Measurements from ENCODE around the gene KCNQ1.

The KCNQ1 gene

DNA sequence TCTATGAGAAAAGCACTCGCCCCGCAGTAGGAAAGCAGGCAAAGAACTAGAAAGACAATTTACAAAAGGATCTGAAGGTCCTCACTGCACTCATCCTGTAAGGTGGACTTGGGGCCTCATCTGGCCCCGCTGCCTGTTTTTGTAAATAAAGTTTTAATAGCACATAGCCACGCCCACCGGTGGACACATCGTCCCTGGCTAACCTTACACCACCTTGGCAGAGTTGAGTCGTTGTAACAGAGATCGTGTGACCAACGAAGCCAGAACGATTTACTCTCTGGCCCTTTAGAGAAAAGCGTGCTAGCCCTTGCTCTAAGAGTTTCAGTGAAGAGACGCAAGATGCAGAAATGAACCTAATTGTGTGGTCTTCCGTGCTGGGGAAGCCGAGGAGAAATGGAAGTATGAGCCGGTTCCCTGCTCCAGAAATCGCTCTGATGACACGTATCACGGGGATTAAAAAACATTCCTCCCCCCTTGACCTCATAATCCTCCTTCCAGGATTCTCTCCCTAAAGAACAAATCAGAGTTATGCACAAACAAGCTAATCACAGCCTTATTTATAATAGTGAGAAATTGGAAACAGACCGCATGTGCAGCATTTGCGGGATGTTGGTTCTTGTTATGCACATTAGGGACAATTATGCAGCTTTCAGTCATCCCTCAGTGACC lies 360.7 kb downstream of the KCNQ1 start:
- no peak for DNase-seq

DNA sequence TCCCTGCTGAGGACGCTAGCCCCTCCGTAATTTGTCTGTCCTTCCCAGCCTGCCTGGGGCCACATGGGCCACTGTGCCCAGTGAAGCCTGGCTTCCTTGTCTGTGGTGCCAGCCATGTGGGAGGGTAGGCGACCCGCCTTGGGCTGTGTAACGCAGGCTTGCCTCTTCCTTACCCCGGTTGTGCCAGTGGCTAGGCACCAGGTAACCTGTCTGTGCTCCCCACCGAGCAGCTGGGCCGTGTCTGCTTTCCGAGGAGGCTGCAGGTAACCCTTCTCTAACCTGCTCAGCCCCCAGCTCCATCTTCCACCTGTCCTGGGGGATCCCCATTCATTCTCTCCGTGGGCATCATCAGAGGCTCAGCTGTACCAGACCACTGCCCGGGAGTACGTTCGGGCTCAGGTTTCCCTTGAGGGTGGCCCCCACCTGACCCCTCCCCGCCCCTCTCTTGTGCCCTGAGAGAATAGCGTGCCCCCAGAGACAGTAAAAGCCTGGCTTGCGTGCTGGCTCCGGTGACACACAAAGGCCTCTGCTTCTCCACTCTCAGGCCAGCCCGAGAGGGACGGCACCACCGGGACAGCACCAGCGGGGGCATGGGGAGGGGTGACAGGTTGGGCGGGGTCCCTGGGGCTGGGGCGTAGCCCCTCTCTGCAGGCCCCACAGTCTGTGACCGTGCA lies 361.7 kb downstream of the KCNQ1 start:
- no peak for DNase-seq

DNA sequence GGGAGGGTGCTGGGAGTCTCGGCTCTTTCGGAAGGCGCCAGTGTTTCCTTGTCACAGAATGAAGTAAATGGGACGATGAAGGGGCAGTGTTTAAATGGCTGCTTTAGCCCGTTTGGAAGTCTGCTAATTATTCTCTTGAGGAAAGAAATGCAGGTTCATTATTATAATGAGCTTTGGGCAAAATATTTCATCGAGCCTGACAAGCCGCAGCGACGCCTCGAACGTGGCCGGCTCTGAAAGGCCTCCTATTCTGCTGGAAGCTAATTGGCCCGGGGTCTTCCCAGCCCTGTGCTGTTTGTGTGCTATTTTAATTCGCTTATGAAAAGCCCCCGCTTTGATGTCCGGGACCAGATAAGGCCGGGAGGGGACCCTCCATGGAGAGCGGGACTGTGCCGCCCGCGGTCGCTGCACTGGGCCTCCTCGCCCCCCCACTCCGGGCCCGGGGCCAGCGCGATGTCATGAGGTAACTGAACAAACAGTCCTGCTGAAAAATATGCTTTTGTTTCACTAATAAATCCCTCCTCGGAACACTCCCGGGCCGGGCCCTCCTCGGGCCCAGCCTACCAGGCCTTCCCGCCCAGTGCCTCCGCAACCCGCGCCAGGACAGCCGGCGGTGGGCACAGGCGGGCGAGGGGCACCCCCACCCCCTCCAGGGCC lies 362.3 kb downstream of the KCNQ1 start:
- no peak for DNase-seq

DNA sequence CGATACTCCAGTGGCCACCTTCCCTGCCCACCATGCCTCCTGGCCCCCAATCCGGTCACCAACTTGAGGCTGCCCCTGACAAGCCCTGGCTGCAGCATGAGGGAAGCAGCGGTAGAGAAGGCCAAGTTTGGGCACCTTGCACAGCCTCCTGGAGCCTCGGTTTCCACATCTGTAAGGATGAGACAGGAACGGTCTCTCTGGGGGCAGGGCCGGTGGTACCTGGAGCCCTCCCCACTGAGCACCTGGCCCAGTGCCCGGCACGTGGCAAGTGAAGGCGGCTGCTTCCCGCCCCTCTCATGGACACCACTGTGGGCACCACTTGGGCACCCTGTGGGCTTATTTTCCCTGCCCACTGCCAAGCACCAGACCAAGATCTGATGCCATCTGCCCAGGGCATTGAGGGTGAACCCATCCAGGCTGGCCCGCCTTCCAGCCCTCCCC lies 363.0 kb downstream of the KCNQ1 start:
- DNase-seq: no peak

DNA sequence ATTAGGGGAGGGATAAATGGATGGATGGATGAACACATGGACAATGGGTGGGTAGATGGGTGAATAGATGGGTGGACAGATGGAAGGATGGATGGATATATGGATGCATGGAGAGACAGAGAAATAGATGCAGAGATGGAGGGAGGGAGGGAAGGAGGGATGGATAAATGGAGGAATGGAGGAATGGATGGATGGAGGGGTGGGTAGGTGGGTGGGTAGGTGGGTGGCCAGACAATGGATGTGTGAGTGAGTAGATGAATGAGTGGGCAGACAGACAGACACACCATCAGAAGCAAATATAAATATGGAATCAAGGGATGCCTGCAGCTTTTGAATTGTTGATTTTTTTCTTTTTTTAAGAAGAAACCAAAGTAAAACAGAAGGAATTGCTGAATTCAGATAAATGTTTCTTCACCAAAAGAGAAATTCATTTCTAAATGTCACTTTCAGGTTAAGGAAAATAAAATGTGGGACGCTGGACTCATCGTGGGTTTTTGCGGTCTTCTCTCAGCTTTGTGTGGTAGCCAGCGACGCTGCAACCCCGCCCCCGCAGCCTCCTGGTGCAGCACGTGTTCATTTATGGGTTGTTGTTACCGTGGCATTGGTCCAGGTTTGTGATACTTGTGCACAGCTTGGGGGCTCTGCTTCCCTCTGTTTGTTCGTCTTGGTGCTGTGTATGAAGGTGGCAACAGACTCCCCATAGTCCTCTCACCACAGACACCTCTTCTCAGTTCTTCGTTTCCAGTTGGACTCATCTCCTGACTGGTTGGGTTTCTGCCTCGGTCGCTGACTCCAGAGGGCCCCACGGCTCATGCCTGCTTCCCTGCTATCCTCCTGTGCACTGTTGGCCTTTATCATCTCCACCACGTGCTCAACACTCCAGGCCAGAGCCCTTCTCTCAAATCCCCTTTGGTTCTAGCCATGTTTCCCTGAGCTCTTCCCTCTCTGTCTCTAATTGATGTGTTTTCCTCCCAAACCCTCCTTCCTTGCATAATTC lies 364.3 kb downstream of the KCNQ1 start:
- DNase-seq: no peak

DNA sequence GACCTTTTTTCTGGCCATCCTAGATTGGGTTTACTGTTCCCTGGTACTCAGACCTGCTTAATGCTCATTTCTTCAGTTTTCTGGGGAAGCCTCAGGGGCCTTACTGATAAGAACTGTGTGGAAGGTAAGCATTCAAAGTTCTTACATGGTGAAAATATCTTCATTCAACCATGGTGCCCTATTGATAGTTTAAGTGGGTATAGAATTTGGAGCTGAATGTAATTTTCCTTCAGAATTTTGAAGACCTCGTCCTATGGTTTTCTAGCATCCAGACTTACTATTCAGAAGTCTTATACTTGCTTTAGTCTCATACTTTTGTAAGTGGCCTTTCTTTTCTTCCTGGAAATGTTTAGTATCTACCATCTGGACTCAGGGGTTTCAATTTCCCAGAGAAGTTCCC lies 365.0 kb downstream of the KCNQ1 start:
- DNase-seq: no peak

DNA sequence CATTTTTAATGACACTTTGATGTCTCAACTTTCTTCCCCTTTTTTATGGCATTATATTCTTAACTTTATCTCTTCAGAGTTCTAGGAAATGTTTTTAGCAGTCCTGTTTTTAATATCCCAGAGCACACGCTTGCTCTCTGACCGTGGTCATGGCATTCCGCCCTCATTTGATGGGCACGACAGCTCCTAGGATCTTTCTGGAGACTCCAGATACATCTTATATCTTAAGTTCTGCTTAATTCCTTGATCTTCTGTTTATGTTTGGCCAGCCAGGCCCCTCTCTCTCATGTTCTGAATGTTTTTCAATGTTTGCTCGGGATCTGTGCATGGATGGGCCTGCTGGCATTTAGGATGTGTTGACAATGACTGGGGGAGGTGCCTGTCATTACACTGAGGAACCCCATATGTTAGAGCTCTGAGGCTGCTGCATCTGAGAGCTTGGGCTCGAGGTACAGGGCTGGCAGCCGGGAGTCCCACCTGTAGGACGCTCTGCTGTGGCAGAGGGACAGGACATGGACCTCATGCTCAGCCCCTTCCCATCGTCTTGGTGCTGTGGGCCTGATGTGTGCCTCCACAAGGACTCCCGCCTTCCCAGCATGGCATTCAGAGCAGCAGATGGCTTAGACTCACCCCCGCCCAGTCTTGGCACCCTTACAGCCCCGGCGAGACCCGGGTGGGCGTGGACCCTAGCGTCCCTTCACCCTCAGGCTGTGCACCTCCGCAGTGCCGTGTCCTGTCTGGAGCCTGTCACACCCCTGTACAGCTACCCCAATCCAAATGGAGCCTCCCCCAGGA lies 365.8 kb downstream of the KCNQ1 start:
- no peak for DNase-seq

DNA sequence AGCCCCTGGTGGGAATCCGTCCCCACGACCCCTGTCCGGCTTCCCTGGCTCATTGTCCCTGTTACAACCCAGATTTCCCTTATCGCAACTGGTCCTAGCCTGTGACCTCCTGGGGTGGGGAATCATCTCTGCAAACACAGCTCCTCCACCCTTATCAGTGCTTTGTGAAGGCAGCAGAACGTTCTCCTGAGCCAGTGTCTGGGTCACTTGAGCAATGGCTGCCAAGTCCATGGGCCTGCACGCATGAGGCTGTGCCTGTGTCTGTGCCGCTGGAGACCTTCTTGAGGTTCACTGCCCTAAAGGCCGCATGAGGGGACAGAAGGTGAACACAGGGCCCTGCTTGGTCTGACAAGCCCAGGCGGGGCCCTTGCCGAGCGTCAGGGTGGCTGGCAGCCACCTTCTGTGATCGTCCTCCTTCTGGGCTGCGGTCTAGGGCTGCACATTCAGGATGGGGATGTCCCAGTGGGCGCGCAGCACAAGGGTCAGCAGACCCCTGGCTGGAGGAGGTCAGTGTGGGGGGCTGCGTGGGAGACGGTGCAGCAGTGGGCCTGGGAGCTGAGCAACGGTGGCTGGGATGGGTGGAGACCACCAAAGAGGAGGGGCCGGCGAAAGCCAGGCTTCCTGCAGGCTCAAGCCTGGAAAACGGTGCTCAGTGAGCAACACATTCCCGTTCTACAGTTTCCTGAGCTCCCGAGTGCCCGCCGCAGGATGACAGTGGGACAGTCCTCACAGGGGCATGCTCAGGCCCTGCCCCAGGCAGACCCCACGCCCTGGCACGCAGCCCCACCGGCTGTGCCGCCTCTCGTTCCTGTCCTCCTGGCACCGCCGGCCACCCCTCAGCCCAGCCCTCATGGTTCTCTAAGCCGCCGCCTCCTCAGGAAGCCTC lies 366.6 kb downstream of the KCNQ1 start:
- DNase-seq: no peak

DNA sequence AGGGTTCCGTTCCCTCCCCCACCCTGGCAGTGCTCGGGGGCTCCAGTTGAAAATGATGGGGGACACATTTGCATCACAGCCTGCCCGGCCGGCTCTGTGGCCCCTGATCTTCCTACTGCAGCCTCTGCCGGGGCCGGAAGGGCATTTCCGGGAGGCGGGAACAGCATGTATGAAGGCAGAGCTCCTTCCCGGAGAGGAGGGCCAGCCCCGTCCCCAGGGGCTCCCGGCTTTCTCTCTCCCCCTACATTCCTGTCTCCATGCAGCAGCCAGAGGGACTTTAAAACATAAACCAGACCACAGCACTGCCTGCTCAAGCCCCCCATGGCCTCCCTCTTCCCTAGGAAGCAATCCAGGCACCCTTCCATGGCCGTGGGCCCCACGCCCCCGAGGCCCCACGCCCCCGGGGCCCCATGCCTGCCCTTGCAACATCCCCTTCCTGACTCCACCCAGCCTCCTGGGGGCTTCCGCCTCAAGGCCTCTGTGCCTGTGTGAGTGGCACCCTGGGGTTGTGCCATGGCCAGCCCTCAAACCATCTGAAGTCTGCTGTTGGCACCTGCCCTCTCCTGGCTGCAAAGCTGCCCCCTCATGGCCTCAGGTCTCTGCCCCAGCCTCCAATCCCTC lies 367.7 kb downstream of the KCNQ1 start:
- DNase-seq: no peak

DNA sequence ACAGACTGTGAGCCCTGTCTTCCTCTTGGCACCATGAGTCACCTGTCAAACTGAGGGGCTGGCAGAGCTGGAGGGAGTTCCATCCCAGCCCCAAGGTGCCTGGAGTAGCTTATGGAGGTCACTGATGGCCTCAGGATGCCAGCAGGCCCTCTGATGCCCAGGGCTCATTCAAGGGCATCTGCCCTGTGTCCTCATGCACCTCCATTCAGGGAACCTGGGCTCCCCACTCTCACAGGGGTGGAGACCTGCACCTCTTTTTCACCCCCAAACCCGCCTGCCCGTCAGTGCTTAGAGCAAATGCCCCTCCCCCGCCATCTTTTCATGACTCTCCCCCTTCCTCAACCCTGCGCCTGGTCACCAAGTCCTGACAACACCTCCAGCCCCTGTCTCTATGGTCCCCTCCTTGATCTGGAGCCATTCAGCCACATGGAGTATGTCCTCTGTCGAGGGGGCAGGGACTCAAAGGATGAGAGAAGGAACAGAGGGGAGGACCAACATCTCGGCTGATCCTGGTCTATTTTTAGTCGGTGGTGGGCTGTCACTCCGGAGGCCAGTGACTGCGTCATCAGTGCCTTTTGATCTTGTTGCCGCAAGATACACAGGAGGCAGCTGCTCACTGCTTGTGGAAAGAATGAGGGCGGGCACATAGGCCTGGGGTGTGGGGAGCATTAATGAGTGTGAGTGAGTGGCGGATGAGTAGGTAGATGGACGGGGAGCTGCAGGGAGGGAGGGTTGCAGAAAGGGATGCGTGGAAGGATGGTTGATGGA lies 368.5 kb downstream of the KCNQ1 start:
- no peak for DNase-seq

DNA sequence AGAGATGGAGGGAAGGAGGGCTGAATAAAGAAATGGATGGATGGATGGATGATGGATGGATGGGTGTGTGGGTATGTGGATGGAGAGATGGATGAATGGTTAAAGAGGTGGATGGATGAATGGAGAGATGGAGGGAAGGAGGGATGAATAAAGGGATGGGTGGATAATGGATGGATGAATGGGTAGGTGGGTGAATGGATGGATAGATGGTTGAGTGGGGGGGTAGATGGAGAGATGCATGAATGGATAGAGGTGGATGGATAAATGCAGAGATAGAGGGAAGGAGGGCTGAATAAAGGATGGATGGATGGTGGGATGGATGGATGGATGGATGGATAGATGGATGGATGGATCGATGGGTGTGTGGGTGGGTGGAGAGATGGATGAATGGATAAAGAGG lies 369.2 kb downstream of the KCNQ1 start:
- DNase-seq: no peak

DNA sequence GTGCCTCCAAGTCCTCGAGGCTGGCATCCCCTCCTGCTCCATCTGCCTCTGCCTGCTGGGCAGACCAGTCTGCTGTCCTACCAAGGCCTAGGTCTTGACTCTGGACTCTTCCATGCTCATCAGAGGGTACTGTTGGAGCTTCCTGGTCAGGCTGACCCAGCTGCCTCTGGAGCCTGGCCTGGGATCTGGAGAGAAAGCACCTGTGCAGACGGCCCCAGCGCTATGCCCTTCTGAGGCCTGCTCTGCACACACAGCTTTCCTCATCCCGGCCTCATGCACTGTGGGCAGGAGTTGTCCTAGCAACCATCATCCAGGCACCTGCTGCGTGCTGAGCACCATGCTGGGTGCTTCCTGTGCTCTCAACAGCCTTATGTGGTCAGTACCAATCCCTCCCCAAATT lies 369.9 kb downstream of the KCNQ1 start:
- DNase-seq: no peak

DNA sequence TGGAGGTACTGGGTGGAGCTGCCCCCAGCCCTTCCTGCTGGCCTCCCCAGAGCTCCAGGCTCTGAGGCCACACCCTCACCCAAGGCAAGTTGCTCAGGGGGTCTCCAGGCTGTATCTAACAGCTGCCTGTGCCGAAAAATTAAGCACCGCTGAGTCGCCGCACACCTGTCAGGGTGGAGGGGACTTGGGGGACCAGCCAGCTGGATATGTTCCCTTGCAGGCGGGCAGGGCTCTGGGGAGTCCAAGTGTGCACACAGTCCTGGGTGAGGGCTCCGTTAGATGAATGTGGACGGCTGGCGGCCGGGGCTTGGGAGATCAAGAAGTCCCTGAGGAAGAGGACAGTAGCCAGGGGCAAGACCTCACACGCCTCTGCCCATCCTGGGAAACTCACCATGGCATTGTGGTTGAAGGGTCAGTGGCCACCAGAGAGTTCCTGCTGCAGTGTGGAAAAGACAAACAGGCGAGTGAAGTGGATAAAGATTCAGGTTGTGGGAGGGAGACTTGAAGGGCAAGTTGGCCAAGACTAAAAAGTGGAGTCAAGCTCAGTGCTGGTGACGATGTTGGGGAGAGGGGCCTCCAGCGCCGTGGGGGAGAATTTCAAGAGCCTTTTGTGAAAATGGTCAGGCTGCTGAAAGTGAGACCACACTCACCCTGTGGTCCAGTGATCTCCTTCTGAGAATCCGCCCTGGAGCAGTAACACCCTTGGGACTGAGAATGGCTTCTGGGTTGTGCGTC lies 371.1 kb downstream of the KCNQ1 start:
- DNase-seq: no peak

DNA sequence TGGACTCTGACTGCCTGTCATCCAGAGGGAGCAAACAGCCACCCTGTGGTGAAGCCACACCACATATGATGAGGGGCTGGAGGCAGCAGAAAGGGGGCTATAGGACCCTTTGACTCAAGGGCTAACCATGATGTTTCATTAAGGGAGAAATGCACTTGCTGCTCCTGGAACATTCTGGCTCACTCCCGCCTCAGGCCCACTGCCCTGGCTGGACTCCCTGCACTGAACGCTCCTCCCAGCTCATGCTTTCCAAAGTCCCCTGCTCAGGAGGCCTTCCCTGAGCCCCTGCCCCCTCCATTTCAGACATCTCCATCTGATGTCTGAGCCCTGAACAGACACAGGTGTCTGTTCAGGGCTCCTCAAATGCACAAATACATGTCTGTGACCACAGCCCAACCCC lies 371.7 kb downstream of the KCNQ1 start:
- no peak for DNase-seq

DNA sequence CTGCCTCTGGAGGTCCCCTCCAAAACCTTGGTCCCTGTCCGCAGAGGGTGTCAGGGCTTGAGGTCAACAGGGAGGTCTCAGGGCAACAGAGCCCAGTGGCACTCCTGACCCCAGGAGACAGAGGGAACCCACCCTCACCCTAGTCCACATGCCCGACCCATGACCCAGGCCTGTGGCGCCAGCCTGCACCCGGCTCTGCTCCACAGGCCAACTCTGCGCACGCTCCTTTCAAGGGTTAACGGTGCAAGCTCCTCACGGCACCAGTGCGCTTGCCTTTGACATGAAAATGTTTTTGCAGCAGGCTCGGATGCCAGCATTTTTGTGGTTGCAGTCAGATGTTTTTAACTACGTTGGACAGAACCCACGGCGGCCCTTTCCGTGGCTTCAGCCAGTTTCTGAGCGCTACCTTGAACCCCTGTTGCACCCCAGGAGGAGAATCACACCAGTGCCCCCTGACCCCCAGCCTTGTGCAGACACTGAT lies 372.2 kb downstream of the KCNQ1 start:
- no peak for DNase-seq

DNA sequence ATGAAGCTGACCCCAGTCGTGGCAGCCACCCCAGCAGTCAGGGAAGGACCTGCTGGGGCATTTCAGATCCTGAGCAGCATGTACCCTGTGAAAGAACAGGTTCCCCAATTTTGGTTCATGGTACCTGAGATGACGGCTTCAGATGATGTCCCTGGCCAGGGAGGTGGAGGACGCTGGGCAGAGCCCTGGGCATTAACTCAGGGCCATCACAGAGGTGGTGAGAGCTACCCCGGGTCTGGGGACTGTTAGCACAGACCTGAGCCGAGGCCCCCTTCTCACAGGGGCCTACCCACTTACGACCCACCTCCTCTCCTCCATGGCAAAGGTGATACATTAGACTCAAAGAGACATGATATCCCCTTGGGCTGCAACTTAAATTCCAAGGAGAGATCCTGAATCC lies 372.6 kb downstream of the KCNQ1 start:
- DNase-seq: no peak

DNA sequence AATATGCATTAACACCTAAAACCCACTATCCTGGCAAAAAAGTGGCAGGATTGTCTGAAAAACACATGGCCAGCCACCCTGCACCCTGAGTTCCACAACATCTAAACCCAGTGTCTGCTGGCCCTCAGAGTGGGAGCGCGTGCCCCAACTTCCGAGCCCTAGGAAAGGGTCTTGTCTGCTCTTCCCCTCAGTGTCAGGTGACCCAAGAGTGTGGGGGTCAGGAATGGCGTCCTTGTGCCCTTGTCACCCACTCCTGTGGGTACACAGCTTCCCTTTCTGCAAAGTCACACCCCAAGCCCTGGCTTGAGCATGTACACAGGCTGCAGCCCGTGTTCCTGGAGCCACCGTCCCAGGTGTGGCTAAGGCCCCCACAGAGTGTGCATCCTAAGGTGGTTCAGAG lies 373.2 kb downstream of the KCNQ1 start:
- DNase-seq: no peak

DNA sequence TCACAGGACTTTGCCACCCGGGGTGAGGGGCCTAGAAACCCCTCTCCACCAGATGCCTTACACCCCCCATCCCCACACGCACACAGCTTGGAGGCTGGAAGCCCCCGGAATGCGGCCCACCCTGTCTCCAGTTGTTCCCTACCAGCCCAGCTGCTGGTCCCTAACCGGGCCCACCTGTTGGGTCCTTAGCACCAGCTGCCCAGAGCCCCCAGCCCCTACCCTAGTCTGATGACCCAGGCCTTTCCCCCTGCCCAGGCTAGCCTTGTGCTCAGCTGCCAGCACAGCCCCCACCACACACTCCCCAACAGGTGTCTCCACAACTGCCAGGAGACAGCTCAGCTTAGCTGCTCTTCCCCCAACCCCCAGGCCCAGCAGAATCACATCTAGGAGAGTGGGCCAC lies 373.7 kb downstream of the KCNQ1 start:
- DNase-seq: no peak

DNA sequence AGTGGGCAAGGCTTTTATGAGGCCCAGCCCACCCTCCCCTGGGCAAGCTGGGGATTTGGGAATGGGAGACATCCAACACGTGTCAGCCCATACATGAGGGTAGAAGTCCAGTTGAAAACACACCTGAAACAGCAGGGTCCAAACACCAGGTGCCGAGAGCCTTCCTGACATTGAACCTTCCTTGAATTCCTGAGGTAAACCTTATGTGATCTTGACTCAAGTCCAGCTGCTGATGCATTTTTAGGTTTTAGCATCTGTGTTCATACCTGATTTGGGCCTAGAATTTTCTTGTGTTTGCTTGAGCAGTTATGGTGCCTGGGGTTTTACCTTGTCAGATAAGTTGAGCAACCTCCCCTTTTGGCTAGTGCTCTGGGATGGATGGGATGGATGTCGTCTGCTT lies 374.5 kb downstream of the KCNQ1 start:
- DNase-seq: no peak
